Breast epithelium (tissue), 4 donors: ENCODE data around the gene WNT6. TPM values are rescaled to one million over a fixed set of nuclear protein-coding genes. Genes with fewer than 3 reads are reported as not detected.
A peak's percentile ranks its signal among the peaks of the same experiment; 100 is the strongest.

Experiments
- DNase-seq, 2 donors: peaks; one replicate each; pipeline ENCODE4 v3.0.0-alpha.2; 2019; ENCODE audit warnings: low spot score in 2 of 2
- H3K27ac ChIP-seq, 2 donors: fragments of 200-600 bp; sonication (generic) in 1 of 2; one replicate each; pipeline ENCODE4 v1.5.1; 2016 to 2019; ENCODE audit warnings: mild to moderate bottlenecking in 1 of 2
- H3K27me3 ChIP-seq, 2 donors: fragments of 200-600 bp; sonication (generic) in 1 of 2; one replicate each; pipeline versions ENCODE4 v1.5.1 to v1.6.0; 2017 to 2019; ENCODE audit warnings: control low read depth in 1 of 2, mild to moderate bottlenecking in 1 of 2
- H3K36me3 ChIP-seq: fragments of 200-600 bp; one replicate; pipeline ENCODE4 v1.5.1; 2019
- H3K4me1 ChIP-seq, 2 donors: fragments of 200-600 bp; sonication (generic); one replicate each; pipeline ENCODE4 v1.5.1; 2016 to 2019; ENCODE audit warnings: control low read depth in 1 of 2
- H3K4me3 ChIP-seq, 3 donors: fragments of 200-600 bp; sonication (generic); 1 replicate in 2 of 3; 2 replicates in 1 of 3; pipeline ENCODE4 v1.5.1; 2016 to 2019; ENCODE audit warnings: mild to moderate bottlenecking in 3 of 3, moderate library complexity in 2 of 3
- H3K9me3 ChIP-seq, 2 donors: fragments of 200-600 bp; sonication (generic) in 1 of 2; one replicate each; pipeline ENCODE4 v1.5.1; 2016 to 2019; ENCODE audit warnings: control low read depth in 1 of 2
- CTCF ChIP-seq, 3 donors: fragments of 450-650 bp; IDR thresholded peaks; one replicate each; pipeline ENCODE4 v1.5.1; 2016 to 2017; ENCODE audit warnings: antibody characterized with exemption in 3 of 3, mild to moderate bottlenecking in 3 of 3, moderate library complexity in 3 of 3
- POLR2A ChIP-seq: fragments of 450-650 bp; IDR thresholded peaks from one replicate; pipeline ENCODE4 v1.6.1; 2016; ENCODE audit warnings: antibody characterized with exemption, mild to moderate bottlenecking, moderate library complexity
- POLR2AphosphoS5 ChIP-seq, 3 donors: sonication (generic); formaldehyde crosslinking; IDR thresholded peaks; one replicate each; pipeline ENCODE4 v1.6.1; 2017; ENCODE audit warnings: antibody characterized with exemption in 3 of 3
- intact Hi-C: fragments of 100-400 bp; cut with DNase I; formaldehyde crosslinking; loops from one replicate; pipeline ENCODE4 v1.15.1; 2023; ENCODE audit warnings: low total_unique reads
- total RNA-seq, 3 donors: library from RNA; depleted of rRNA; stranded (reverse); fragments of >200 nt; gene quantifications; one replicate each; pipeline ENCODE4 v1.1.0, GENCODE V29; 2016

The WNT6 gene
- total RNA-seq, 3 donors from 2014 or later: 0.48 to 3.3 (median 1.3) TPM

DNA sequence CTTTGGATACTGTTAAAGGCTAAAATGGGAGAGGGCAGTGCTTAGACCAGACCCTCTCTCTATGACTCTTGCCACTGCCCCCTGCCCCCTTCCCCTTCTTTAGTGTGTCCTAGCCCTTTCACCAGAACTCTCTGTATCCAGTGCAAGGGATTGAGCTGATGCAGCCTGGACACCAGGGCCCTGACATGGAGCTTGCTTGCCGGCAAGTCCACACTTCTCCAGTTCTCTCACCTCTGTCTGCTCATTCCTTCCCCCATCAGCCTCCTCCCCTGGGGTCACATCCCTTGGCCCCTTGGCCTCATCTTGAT lies 1.5 kb upstream of the WNT6 start:
- Histone ChIP-seq H3K27ac (peak overlapping the region in 1 of 2 donors; percentile 12), H3K9me3 (no peaks in the 10 kb centered on the region), H3K4me3 (no peak overlapping the region), H3K36me3 (no peaks in the 10 kb centered on the region), H3K4me1 (no peaks in the 10 kb centered on the region), H3K27me3 (peaks cover 3 to 8% of the 10 kb centered on the region in 2 donors)
- TF ChIP-seq CTCF (IDR thresholded peaks at IDR 0.05): no peak
- no peak for TF ChIP-seq POLR2AphosphoS5 (IDR thresholded peaks at IDR 0.05)
- no peak for TF ChIP-seq POLR2A
- no peak for DNase-seq
- intact Hi-C loops: loop anchor here (10.0 kb wide), 1 partner anchor 153 kb away; no protein-coding TSS in a partner anchor

- no peaks in the 10 kb centered on the region for H3K4me1 ChIP-seq
- intact Hi-C loops: loop anchor here (10.0 kb wide), 1 partner anchor 154 kb away; no protein-coding TSS in a partner anchor
- no peak for DNase-seq
These were observed 692 bp upstream of the WNT6 start for GRCh38 chr2:218858671-218859555.

DNA sequence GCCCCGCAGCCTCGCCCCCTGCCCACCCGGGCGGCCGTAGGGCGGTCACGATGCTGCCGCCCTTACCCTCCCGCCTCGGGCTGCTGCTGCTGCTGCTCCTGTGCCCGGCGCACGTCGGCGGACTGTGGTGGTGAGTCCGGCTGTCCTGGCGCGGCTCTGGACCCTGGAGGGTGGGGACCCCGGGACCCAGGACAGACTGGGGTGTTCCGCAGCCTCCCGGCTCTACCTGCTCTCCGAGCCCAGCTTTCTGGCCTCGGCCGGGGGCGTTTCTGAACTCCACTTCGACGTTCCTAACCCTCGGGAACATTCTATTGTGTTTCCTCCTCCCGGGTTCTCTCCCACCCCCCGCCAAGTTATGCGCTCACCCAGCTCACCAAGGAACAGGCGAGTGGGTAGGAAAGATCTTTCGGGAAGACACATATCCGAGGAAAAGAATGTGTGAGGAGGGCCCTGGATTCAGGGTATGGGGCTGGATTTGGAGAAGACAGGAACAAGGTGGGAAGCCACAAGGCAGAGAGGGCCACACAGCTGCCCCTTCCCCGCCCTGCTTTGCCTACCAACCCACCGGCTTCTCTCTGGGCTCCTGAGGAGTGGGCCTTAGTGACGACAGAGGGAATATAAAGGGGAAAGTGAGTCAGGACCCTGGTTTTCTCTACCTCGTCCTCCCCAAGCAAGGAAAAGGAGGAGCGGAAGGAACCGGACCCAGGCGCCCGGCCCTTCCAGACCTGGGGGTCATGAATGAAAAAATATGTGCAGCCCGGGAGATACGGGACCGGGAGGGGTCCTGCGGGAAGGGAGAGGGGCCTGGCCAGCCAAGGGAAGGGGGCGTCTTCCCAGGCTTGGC lies 605 bp downstream of the WNT6 start:
- Histone ChIP-seq H3K9me3 (no peaks in the 10 kb centered on the region), H3K27me3 (peaks cover 3 to 8% of the 10 kb centered on the region in 2 donors), H3K36me3 (no peaks in the 10 kb centered on the region), H3K4me3 (peak overlapping the region; percentile 32 to 81 (median 61)), H3K27ac (peak overlapping the region; percentile 58 to 59), H3K4me1 (no peaks in the 10 kb centered on the region)
- intact Hi-C loops: loop anchor here (10.0 kb wide), 1 partner anchor 155 kb away; no protein-coding TSS in a partner anchor
- TF ChIP-seq POLR2AphosphoS5 (IDR thresholded peaks at IDR 0.05): no peak
- no peak for DNase-seq

More at GRCh38 chr2:218858671-218859555, 692 bp upstream of the WNT6 start:
- H3K27ac ChIP-seq: peak overlapping the region in 1 of 2 donors; percentile 59
- peaks cover 3 to 8% of the 10 kb centered on the region in 2 donors for H3K27me3 ChIP-seq
- H3K9me3 ChIP-seq: no peaks in the 10 kb centered on the region
- no peaks in the 10 kb centered on the region for H3K36me3 ChIP-seq
- peak overlapping the region; percentile 32 to 81 (median 61) for H3K4me3 ChIP-seq
- no peak for TF ChIP-seq POLR2A
- TF ChIP-seq CTCF (IDR thresholded peaks at IDR 0.05): no peak
- TF ChIP-seq POLR2AphosphoS5 (IDR thresholded peaks at IDR 0.05): no peak

DNA sequence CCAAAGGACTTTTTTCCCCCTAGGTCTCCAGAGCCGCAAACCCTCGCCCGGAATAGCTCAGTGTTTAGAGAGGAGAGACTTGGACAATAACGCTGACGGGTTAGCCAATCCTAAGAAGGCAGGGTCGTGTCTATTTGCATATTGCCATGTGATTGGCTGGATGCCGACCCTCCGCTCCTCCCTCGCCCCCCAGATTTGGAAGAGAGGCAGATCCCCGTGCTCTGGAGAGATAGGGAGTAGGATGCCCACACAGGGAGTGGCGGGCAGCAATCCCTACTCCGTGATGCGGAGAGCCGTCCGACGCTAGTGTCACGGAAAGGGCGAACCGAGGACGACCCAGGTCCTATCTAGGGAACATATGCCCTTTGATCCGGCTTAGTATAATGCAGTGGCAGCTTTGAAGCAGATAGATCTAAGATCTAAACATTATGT lies 1.4 kb downstream of the WNT6 start:
- intact Hi-C loops: no loop called here
- Histone ChIP-seq H3K27me3 (peaks cover 3 to 8% of the 10 kb centered on the region in 2 donors), H3K4me1 (no peaks in the 10 kb centered on the region), H3K4me3 (peak overlapping the region in 2 of 3 donors; percentile 61 to 81), H3K36me3 (no peaks in the 10 kb centered on the region), H3K27ac (peak overlapping the region; percentile 58 to 59), H3K9me3 (no peaks in the 10 kb centered on the region)
- DNase-seq: peak; percentile 52 to 74
- no peak for TF ChIP-seq CTCF (IDR thresholded peaks at IDR 0.05)
- no peak for TF ChIP-seq POLR2AphosphoS5 (IDR thresholded peaks at IDR 0.05)
- no peak for TF ChIP-seq POLR2A

GRCh38 chr2:218861645-218862318 lies 2.2 kb downstream of the WNT6 start:
- peaks cover 3 to 8% of the 10 kb centered on the region in 2 donors for H3K27me3 ChIP-seq
- TF ChIP-seq POLR2A (no peak), POLR2AphosphoS5 (IDR thresholded peaks at IDR 0.05) (no peak), CTCF (IDR thresholded peaks at IDR 0.05) (no peak)

More at GRCh38 chr2:218861645-218862318, 2.2 kb downstream of the WNT6 start:
- no peak overlapping the region for H3K27ac ChIP-seq
- no peaks in the 10 kb centered on the region for H3K9me3 ChIP-seq
- DNase-seq: peak in 1 of 2 donors; percentile 2
- H3K4me1 ChIP-seq: no peaks in the 10 kb centered on the region
- intact Hi-C loops: no loop called here
- H3K36me3 ChIP-seq: no peaks in the 10 kb centered on the region
- no peak overlapping the region for H3K4me3 ChIP-seq
